RWPE2 (cell line): ENCODE results near the gene NUP62.

Source experiments
- ATAC-seq: fragments of 200-7000 bp; cut with Tn5 transposase; 3 replicates; pipeline ENCODE4 v1.9.1; 2021; ENCODE audit warnings: low read depth
- DNase-seq: peaks from one replicate; pipeline ENCODE4 v3.0.0-alpha.2; 2020; ENCODE audit warnings: low spot score
- H3K27ac ChIP-seq: fragments of 450-650 bp; 2 replicates; pipeline ENCODE4 v1.5.1; 2017; ENCODE audit warnings: mild to moderate bottlenecking; ENCODE audit not compliant: poor library complexity, severe bottlenecking
- H3K27me3 ChIP-seq: fragments of 250-450 bp; sonication (Bioruptor Pico); 2 replicates; pipeline ENCODE4 v1.5.1; 2021; ENCODE audit warnings: mild to moderate bottlenecking, moderate library complexity; ENCODE audit not compliant: insufficient read depth, poor library complexity, severe bottlenecking
- H3K36me3 ChIP-seq: fragments of 250-450 bp; sonication (Bioruptor Pico); 2 replicates; pipeline ENCODE4 v1.5.1; 2020; ENCODE audit warnings: low read depth, mild to moderate bottlenecking, moderate library complexity
- H3K4me1 ChIP-seq: fragments of 250-450 bp; sonication (Bioruptor Pico); 2 replicates; pipeline ENCODE4 v1.5.1; 2021; ENCODE audit warnings: mild to moderate bottlenecking, moderate library complexity; ENCODE audit not compliant: insufficient read depth, poor library complexity, severe bottlenecking
- H3K4me3 ChIP-seq: fragments of 250-450 bp; sonication (Bioruptor Pico); 2 replicates; pipeline ENCODE4 v1.5.1; 2021; ENCODE audit warnings: mild to moderate bottlenecking, moderate library complexity; ENCODE audit not compliant: severe bottlenecking
- H3K9me3 ChIP-seq: fragments of 250-450 bp; sonication (Bioruptor Pico); 2 replicates; pipeline ENCODE4 v1.5.1; 2021; ENCODE audit warnings: mild to moderate bottlenecking, moderate library complexity; ENCODE audit not compliant: severe bottlenecking
- TF ChIP-seq, protein P1 (sequence below): fragments of 450-650 bp; IDR thresholded peaks from one replicate; pipeline ENCODE4 v1.5.1; 2017; ENCODE audit warnings: mild to moderate bottlenecking, moderate library complexity; ENCODE audit not compliant: poor library complexity, severe bottlenecking

NUP62 gene

DNA sequence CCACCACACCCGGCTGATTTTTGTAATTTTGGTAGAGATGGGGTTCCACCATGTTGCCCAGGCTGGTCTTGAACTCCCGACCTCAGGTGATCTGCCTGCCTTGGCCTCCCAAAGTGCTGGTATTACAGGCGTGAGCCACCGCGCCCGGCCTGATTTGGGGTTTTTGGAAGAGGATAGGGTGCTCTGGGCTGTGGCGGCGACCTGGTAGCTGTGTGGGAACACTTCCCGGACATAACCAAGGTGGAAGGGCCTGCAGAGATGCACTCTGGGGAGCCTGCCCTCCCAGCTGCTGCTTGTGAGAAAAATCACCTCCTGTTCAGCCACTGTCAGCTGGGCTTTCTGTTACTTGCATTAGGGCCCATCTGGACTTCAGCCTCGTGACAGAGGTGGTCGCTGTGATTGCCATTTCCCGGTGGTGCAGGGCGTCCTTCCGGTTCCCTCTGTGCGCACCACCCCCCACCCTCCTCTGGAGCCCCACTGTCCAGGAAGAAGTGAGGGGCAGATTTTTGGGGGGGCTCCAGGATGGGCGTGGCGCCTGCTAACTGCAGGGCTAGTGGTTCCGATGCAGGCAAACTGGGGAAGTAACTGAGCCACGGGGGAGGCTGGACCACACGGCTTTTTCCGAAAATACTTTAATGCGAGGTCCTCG is 40.1 kb downstream of the NUP62 start:
- H3K4me1 ChIP-seq, result no peaks in the 10 kb centered on the region
- H3K36me3 ChIP-seq, result no peaks in the 10 kb centered on the region; the same call in 1 of the 2 replicates
- H3K4me3 ChIP-seq, result no peak overlapping the region
- TF ChIP-seq, protein P1, sequence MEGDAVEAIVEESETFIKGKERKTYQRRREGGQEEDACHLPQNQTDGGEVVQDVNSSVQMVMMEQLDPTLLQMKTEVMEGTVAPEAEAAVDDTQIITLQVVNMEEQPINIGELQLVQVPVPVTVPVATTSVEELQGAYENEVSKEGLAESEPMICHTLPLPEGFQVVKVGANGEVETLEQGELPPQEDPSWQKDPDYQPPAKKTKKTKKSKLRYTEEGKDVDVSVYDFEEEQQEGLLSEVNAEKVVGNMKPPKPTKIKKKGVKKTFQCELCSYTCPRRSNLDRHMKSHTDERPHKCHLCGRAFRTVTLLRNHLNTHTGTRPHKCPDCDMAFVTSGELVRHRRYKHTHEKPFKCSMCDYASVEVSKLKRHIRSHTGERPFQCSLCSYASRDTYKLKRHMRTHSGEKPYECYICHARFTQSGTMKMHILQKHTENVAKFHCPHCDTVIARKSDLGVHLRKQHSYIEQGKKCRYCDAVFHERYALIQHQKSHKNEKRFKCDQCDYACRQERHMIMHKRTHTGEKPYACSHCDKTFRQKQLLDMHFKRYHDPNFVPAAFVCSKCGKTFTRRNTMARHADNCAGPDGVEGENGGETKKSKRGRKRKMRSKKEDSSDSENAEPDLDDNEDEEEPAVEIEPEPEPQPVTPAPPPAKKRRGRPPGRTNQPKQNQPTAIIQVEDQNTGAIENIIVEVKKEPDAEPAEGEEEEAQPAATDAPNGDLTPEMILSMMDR, result no peak
- ATAC-seq, result no peak
- no peak for DNase-seq
- H3K27ac ChIP-seq, result no peak overlapping the region
- H3K27me3 ChIP-seq, result no peaks in the 10 kb centered on the region
- H3K9me3 ChIP-seq, result no peaks in the 10 kb centered on the region

DNA sequence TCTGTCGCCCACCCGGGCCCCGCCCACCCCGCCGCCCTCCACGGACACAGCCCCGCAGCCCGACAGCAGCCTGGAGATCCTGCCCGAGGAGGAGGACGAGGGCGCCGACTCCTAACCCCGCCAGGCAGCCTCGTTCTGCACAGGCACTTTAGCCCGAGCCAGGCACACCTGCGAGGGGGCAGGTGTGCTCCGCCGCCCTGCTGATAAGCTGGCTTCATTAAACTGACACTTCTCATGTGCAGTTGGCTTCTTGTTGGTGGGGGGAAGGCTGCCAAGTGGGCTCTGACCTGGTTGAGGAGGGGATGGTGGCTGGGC is 40.8 kb downstream of the NUP62 start:
- TF ChIP-seq, protein P1, result no peak
- H3K4me3 ChIP-seq, result no peak overlapping the region
- no peak overlapping the region for H3K27ac ChIP-seq
- no peaks in the 10 kb centered on the region for H3K27me3 ChIP-seq
- H3K9me3 ChIP-seq, result no peaks in the 10 kb centered on the region
- peaks cover 6% of the 10 kb centered on the region for H3K36me3 ChIP-seq
- ATAC-seq, result no peak
- no peaks in the 10 kb centered on the region for H3K4me1 ChIP-seq
- no peak for DNase-seq

DNA sequence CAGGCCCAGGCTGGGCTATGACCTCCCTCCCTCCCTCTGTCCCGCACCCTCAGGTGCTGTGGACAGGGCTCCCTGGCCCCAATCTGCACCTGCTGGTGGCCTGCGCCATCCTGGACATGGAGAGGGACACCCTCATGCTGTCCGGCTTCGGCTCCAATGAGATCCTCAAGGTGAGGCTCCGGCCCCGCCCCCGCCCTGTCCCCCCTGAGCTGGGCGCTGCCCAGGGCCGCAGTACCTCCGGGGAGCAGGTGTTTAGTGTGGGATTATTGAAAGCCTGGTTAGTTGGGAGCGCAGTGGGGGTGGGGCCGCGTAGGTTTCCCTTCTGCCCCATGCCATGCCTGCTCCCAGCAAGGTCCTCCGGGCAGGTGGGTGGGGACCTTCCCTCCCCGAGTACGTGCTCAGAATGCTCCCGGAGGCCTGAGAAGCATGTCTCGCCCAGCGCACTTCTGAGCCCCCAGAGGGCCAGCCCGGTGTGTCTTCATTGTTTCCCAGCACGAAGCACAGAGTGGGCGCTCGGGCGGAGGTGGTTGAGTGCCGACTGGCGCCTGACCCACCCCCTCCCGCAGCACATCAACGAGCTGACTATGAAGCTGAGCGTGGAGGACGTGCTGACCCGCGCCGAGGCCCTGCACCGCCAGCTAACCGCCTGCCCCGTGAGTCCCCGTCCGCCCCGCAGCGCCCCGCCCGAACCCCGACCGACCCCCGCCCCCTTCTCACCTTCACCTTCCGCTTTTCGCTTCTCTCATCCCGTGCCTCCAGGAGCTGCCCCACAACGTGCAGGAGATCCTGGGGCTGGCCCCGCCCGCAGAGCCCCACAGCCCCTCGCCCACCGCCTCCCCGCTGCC is 41.4 kb downstream of the NUP62 start:
- Histone ChIP-seq H3K27ac (no peak overlapping the region), H3K4me3 (no peak overlapping the region), H3K27me3 (no peaks in the 10 kb centered on the region), H3K4me1 (no peaks in the 10 kb centered on the region), H3K36me3 (peaks cover 12% of the 10 kb centered on the region), H3K9me3 (no peaks in the 10 kb centered on the region)
- no peak for DNase-seq
- ATAC-seq, result no peak
- TF ChIP-seq, protein P1, result no peak

DNA sequence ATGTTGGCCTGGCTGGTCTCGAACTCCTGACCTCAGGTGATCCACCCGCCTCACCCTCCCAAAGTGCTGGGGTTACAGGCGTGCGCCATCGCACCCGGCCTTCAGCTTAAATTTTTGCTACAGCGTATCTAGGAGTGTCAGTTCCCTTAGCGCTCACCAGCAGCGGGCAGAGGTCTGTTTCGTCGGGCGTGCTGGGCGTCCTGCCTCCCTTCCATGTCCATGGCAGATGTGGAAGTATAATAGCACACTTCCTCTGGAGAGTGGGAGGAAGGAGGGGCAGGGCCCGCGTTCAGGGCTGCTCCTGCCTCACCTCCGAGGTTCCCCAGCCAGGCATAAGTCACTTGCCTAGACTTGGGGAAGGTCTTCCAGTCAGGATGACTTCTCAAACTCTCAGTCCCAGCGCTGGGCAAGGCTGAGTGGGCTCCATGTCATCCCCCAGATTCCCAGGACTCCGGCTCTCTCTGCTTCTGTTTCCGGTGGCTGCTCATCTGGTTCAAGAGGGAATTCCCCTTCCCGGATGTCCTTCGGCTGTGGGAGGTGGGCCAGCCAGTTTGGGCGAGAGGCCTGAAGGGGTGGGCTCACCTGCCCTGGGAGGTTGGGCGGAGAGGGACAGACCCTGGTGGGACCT is 42.2 kb downstream of the NUP62 start:
- Histone ChIP-seq H3K9me3 (no peaks in the 10 kb centered on the region), H3K36me3 (peaks cover 19% of the 10 kb centered on the region), H3K4me1 (no peaks in the 10 kb centered on the region), H3K27me3 (no peaks in the 10 kb centered on the region), H3K4me3 (no peak overlapping the region), H3K27ac (no peak overlapping the region)
- TF ChIP-seq, protein P1, result no peak
- ATAC-seq (no peak), DNase-seq (no peak)
